ENCODE measurements around the gene PTPRG. TPM values are rescaled to one million over a fixed set of nuclear protein-coding genes. Genes with fewer than 3 reads are reported as not detected.

Gene PTPRG
- total RNA-seq, 2 experiments from 2014 or later: not detected

DNA sequence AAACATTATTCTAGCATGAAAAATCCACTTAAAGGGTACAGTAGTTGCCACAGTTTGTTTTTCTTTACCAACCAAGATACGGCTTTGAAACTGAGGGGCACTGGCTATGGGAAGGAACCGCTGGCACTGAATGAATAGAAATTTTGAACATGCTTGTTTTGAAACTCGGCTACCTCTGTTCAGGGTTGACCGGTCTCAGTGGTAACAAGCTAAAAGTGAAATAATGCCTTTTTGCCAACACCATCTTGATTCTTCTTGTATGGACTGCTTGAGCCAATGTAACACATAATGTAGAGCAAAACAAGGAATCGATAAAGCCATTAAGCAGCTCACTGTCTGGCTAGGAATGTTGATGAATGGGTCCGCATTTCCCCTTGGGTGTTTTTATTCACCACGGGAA is 36.5 kb downstream of the PTPRG start:
- H3K4me1 Mint-ChIP-seq (ENCODE audit: low read depth): no peaks in the 10 kb centered on the region
- ChIA-PET CTCF (no interaction called here), POLR2A (no interaction called here)
- H3K9me3 Mint-ChIP-seq (ENCODE audit: insufficient read depth): no peaks in the 10 kb centered on the region
- no peaks in the 10 kb centered on the region for H3K27me3 Mint-ChIP-seq (ENCODE audit: low read depth)
- H3K36me3 Mint-ChIP-seq (ENCODE audit: low read depth): no peaks in the 10 kb centered on the region
- DNase-seq: no peak
- no peak for ATAC-seq
- H3K27ac Mint-ChIP-seq: no peak overlapping the region
- no peak overlapping the region for H3K4me3 Mint-ChIP-seq

DNA sequence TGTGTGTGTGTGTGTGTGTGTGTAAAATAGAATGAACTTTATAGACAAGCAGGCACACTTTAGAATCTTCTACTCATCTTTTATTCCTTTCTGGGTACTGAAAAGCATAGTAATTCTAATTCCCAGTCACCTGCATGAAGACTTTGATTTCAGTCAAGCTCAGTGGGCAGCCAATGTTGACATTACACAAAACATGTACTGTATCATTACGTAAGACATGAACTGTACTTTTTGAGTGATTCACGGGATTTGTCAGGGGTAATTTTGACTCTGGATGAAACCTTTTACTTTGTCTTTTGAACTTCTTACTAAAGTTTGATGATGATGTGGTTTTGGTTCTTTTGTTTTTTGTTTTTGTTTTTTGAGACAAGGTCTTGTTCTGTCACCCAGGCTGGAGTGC is 38.8 kb downstream of the PTPRG start:
- Mint-ChIP-seq H3K27ac (no peak overlapping the region), H3K4me1 (ENCODE audit: low read depth) (no peaks in the 10 kb centered on the region), H3K27me3 (ENCODE audit: low read depth) (no peaks in the 10 kb centered on the region), H3K36me3 (ENCODE audit: low read depth) (no peaks in the 10 kb centered on the region), H3K4me3 (no peak overlapping the region), H3K9me3 (ENCODE audit: insufficient read depth) (no peaks in the 10 kb centered on the region)
- ChIA-PET POLR2A (no interaction called here), CTCF (no interaction called here)
- no peak for ATAC-seq
- DNase-seq: no peak

GRCh38 chr3:61601831-61602230 is 40.5 kb downstream of the PTPRG start:
- Mint-ChIP-seq H3K9me3 (ENCODE audit: insufficient read depth) (no peaks in the 10 kb centered on the region), H3K27me3 (ENCODE audit: low read depth) (no peaks in the 10 kb centered on the region), H3K36me3 (ENCODE audit: low read depth) (no peaks in the 10 kb centered on the region), H3K27ac (no peak overlapping the region), H3K4me1 (ENCODE audit: low read depth) (no peaks in the 10 kb centered on the region), H3K4me3 (no peak overlapping the region)
- CTCF ChIA-PET: no interaction called here
- ATAC-seq (no peak), DNase-seq (no peak)
- POLR2A ChIA-PET: no interaction called here

- Mint-ChIP-seq H3K36me3 (ENCODE audit: low read depth) (no peaks in the 10 kb centered on the region), H3K27me3 (ENCODE audit: low read depth) (no peaks in the 10 kb centered on the region), H3K9me3 (ENCODE audit: insufficient read depth) (no peaks in the 10 kb centered on the region), H3K4me1 (ENCODE audit: low read depth) (no peaks in the 10 kb centered on the region), H3K4me3 (no peak overlapping the region), H3K27ac (no peak overlapping the region)
- no peak for DNase-seq
- CTCF ChIA-PET: no interaction called here
- no peak for ATAC-seq
- POLR2A ChIA-PET: no interaction called here
Observed at GRCh38 chr3:61602466-61602865, 41.1 kb downstream of the PTPRG start.

- H3K36me3 Mint-ChIP-seq (ENCODE audit: low read depth): no peaks in the 10 kb centered on the region
- ATAC-seq (no peak), DNase-seq (no peak)
- H3K27me3 Mint-ChIP-seq (ENCODE audit: low read depth): no peaks in the 10 kb centered on the region
- H3K27ac Mint-ChIP-seq: no peak overlapping the region
- ChIA-PET CTCF (no interaction called here), POLR2A (no interaction called here)
- no peaks in the 10 kb centered on the region for H3K9me3 Mint-ChIP-seq (ENCODE audit: insufficient read depth)
- H3K4me1 Mint-ChIP-seq (ENCODE audit: low read depth): no peaks in the 10 kb centered on the region
- H3K4me3 Mint-ChIP-seq: no peak overlapping the region
Observed at GRCh38 chr3:61605589-61606175, 44.3 kb downstream of the PTPRG start.

DNA sequence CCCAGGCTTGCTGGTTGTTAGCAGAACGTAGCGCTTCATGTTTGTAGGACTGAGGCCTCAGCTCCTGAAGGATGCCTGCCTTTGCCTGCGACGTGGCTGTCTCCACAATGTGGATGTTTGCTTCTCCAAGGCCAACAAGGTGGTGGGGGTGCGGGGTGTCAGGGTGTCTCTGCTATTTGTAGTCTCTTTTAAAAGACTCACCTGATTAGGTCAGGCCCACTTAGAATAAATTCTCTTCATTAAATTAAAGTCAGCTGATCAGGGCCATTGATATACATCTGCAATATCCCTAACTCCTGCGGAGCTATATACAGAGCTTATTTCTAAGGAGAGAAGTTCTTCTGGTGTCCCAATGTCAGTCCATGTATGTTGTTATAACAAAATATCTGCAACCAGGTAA is 44.8 kb downstream of the PTPRG start:
- Mint-ChIP-seq H3K27me3 (ENCODE audit: low read depth) (no peaks in the 10 kb centered on the region), H3K4me1 (ENCODE audit: low read depth) (no peaks in the 10 kb centered on the region), H3K36me3 (ENCODE audit: low read depth) (no peaks in the 10 kb centered on the region), H3K27ac (no peak overlapping the region), H3K4me3 (no peak overlapping the region), H3K9me3 (ENCODE audit: insufficient read depth) (no peaks in the 10 kb centered on the region)
- ATAC-seq: no peak
- DNase-seq: no peak
- POLR2A ChIA-PET: no interaction called here
- CTCF ChIA-PET: no interaction called here

GRCh38 chr3:61608072-61608471 is 46.7 kb downstream of the PTPRG start:
- H3K4me3 Mint-ChIP-seq: no peak overlapping the region
- DNase-seq: no peak
- ChIA-PET POLR2A (no interaction called here), CTCF (no interaction called here)
- H3K27ac Mint-ChIP-seq: no peak overlapping the region
- no peaks in the 10 kb centered on the region for H3K27me3 Mint-ChIP-seq (ENCODE audit: low read depth)
- ATAC-seq: no peak
- no peaks in the 10 kb centered on the region for H3K36me3 Mint-ChIP-seq (ENCODE audit: low read depth)
- no peaks in the 10 kb centered on the region for H3K4me1 Mint-ChIP-seq (ENCODE audit: low read depth)
- H3K9me3 Mint-ChIP-seq (ENCODE audit: insufficient read depth): no peaks in the 10 kb centered on the region

- DNase-seq (no peak), ATAC-seq (no peak)
- H3K9me3 Mint-ChIP-seq (ENCODE audit: insufficient read depth): no peaks in the 10 kb centered on the region
- CTCF ChIA-PET: no interaction called here
- H3K27ac Mint-ChIP-seq: no peak overlapping the region
- POLR2A ChIA-PET: no interaction called here
- H3K27me3 Mint-ChIP-seq (ENCODE audit: low read depth): no peaks in the 10 kb centered on the region
- H3K4me1 Mint-ChIP-seq (ENCODE audit: low read depth): no peaks in the 10 kb centered on the region
- no peaks in the 10 kb centered on the region for H3K36me3 Mint-ChIP-seq (ENCODE audit: low read depth)
- H3K4me3 Mint-ChIP-seq: no peak overlapping the region
Observed at GRCh38 chr3:61608711-61609110, 47.3 kb downstream of the PTPRG start.

DNA sequence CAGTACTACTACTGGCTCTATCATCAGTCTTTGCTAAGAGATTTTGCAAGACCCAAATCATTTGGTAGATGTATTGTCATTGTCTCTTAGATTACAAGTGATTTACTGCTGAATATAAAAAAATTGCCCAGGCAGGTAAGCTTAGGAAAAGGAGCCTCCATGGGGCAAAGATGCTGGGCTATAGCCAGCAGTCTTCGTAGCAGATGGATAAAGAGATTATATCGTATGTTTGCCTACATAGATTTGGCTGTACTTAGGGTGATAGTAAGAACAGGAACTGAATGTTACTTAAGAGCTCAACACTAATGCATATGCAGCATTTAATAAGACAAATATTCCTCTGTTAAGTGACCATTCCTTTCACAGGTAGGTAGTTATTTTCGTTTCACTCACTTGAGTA is 48.9 kb downstream of the PTPRG start:
- H3K27ac Mint-ChIP-seq: no peak overlapping the region
- POLR2A ChIA-PET: no interaction called here
- H3K4me1 Mint-ChIP-seq (ENCODE audit: low read depth): no peaks in the 10 kb centered on the region
- DNase-seq (no peak), ATAC-seq (no peak)
- H3K27me3 Mint-ChIP-seq (ENCODE audit: low read depth): no peaks in the 10 kb centered on the region
- no peak overlapping the region for H3K4me3 Mint-ChIP-seq
- no peaks in the 10 kb centered on the region for H3K9me3 Mint-ChIP-seq (ENCODE audit: insufficient read depth)
- H3K36me3 Mint-ChIP-seq (ENCODE audit: low read depth): no peaks in the 10 kb centered on the region
- CTCF ChIA-PET: no interaction called here

GRCh38 chr3:61612211-61613194 is 51.1 kb downstream of the PTPRG start:
- POLR2A ChIA-PET: no interaction called here

DNA sequence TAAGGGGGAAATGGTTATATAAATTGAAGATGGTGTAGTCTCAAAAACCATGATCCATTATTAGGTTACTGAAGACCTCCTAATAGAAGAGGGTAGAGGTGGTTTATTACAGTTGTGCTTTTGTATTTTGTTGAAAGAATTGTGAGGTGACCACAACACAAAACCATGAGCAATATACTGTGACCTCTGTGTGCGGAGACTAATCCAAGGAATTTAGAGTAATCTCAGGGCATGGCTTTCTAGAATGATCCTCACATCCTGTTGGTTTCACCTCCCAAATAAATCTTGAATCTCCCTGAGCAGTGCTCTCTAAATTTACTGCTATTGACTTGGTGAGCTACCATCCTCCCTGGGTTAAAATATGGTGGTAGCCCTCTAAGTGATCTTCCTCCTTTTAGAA is 52.3 kb downstream of the PTPRG start:
- H3K4me1 Mint-ChIP-seq (ENCODE audit: low read depth): no peaks in the 10 kb centered on the region
- CTCF ChIA-PET: no interaction called here
- no peak overlapping the region for H3K27ac Mint-ChIP-seq
- DNase-seq (no peak), ATAC-seq (no peak)
- no peak overlapping the region for H3K4me3 Mint-ChIP-seq
- H3K9me3 Mint-ChIP-seq (ENCODE audit: insufficient read depth): no peaks in the 10 kb centered on the region
- H3K36me3 Mint-ChIP-seq (ENCODE audit: low read depth): no peaks in the 10 kb centered on the region
- POLR2A ChIA-PET: no interaction called here
- no peaks in the 10 kb centered on the region for H3K27me3 Mint-ChIP-seq (ENCODE audit: low read depth)

More at GRCh38 chr3:61612211-61613194, 51.1 kb downstream of the PTPRG start:
- no peak for ATAC-seq
- no peaks in the 10 kb centered on the region for H3K9me3 Mint-ChIP-seq (ENCODE audit: insufficient read depth)
- no peaks in the 10 kb centered on the region for H3K4me1 Mint-ChIP-seq (ENCODE audit: low read depth)
- DNase-seq: no peak
- H3K27ac Mint-ChIP-seq: no peak overlapping the region
- H3K4me3 Mint-ChIP-seq: no peak overlapping the region
- CTCF ChIA-PET: no interaction called here
- H3K27me3 Mint-ChIP-seq (ENCODE audit: low read depth): no peaks in the 10 kb centered on the region
- no peaks in the 10 kb centered on the region for H3K36me3 Mint-ChIP-seq (ENCODE audit: low read depth)

GRCh38 chr3:61615643-61616042 is 54.3 kb downstream of the PTPRG start:
- ChIA-PET POLR2A (no interaction called here), CTCF (no interaction called here)
- Mint-ChIP-seq H3K27ac (no peak overlapping the region), H3K36me3 (ENCODE audit: low read depth) (no peaks in the 10 kb centered on the region), H3K4me3 (no peak overlapping the region), H3K4me1 (ENCODE audit: low read depth) (no peaks in the 10 kb centered on the region), H3K9me3 (ENCODE audit: insufficient read depth) (no peaks in the 10 kb centered on the region), H3K27me3 (ENCODE audit: low read depth) (no peaks in the 10 kb centered on the region)
- ATAC-seq (no peak), DNase-seq (no peak)

- H3K4me3 Mint-ChIP-seq: no peak overlapping the region
- ATAC-seq (no peak), DNase-seq (no peak)
- CTCF ChIA-PET: no interaction called here
- H3K36me3 Mint-ChIP-seq (ENCODE audit: low read depth): no peaks in the 10 kb centered on the region
- no peaks in the 10 kb centered on the region for H3K9me3 Mint-ChIP-seq (ENCODE audit: insufficient read depth)
- no peaks in the 10 kb centered on the region for H3K4me1 Mint-ChIP-seq (ENCODE audit: low read depth)
- no peaks in the 10 kb centered on the region for H3K27me3 Mint-ChIP-seq (ENCODE audit: low read depth)
- POLR2A ChIA-PET: no interaction called here
- no peak overlapping the region for H3K27ac Mint-ChIP-seq
Observed at GRCh38 chr3:61616586-61616985, 55.2 kb downstream of the PTPRG start.

All from activated CD8-positive, alpha-beta T cell treated with anti-CD3 and anti-CD28 coated beads, Interleukin-2, amount 10 ng/mL, durations not matched to agents 7 days and 5 days (primary cell).